Osteocyte (in vitro differentiated cells): ENCODE results near the gene SFMBT1. TPM values are rescaled to one million over a fixed set of nuclear protein-coding genes. Genes with fewer than 3 reads are reported as not detected.

Source experiments
- DNase-seq: peaks from one replicate; pipeline ENCODE4 v3.0.0; 2021; ENCODE audit warnings: mixed read lengths; ENCODE audit not compliant: unreplicated experiment; ENCODE audit errors: extremely low spot score
- H3K27ac Mint-ChIP-seq: one replicate; pipeline ENCODE4 v1.8.0; 2021; ENCODE audit warnings: mild to moderate bottlenecking, mixed read lengths; ENCODE audit not compliant: unreplicated experiment
- H3K27me3 Mint-ChIP-seq: one replicate; pipeline ENCODE4 v1.8.0; 2021; ENCODE audit warnings: mixed read lengths; ENCODE audit not compliant: unreplicated experiment
- H3K36me3 Mint-ChIP-seq: one replicate; pipeline ENCODE4 v1.8.0; 2021; ENCODE audit warnings: mixed read lengths; ENCODE audit not compliant: unreplicated experiment
- H3K4me1 Mint-ChIP-seq: one replicate; pipeline ENCODE4 v1.8.0; 2021; ENCODE audit warnings: mixed read lengths; ENCODE audit not compliant: unreplicated experiment
- H3K4me3 Mint-ChIP-seq: one replicate; pipeline ENCODE4 v1.8.0; 2021; ENCODE audit warnings: mild to moderate bottlenecking, moderate library complexity, mixed read lengths; ENCODE audit not compliant: unreplicated experiment
- H3K9me3 Mint-ChIP-seq: one replicate; pipeline ENCODE4 v1.8.0; 2021; ENCODE audit warnings: mixed read lengths; ENCODE audit not compliant: unreplicated experiment
- total RNA-seq: library from RNA; stranded (reverse); gene quantifications from 2 replicates; pipeline ENCODE4 v1.2.1, GENCODE V29; 2021
- TF ChIP-seq, protein P1 (sequence below): fragments of 200-600 bp; sonication (generic); IDR thresholded peaks from 2 replicates; pipeline ENCODE4 v1.5.0; 2021; ENCODE audit warnings: antibody characterized with exemption, mild to moderate bottlenecking, moderate library complexity

Gene SFMBT1
- total RNA-seq, 1 donor from 2014 or later: 8.0 TPM

DNA sequence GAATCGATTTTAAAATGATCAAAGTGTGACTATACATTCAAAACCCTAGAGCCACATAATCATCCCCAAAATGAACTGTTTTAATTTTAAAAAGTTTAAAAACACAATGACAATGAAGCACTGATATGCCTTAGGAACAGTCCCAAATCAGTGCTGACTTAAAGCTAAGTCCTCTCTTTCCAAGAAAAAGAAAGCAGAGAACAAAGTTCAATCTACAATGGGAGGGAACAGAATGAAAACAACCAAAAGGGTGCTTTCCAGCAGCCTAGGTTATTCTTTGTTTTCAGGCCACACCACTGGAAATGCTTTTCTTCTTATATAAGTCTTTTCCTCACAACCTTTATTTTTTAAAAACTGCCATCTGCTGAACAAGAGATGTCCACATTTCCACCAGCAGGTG lies 141.3 kb downstream of the SFMBT1 start:
- Mint-ChIP-seq H3K4me3 (no peak overlapping the region), H3K27me3 (no peaks in the 10 kb centered on the region), H3K4me1 (no peaks in the 10 kb centered on the region), H3K9me3 (no peaks in the 10 kb centered on the region), H3K27ac (no peak overlapping the region), H3K36me3 (peaks cover 7% of the 10 kb centered on the region)
- TF ChIP-seq, protein P1, sequence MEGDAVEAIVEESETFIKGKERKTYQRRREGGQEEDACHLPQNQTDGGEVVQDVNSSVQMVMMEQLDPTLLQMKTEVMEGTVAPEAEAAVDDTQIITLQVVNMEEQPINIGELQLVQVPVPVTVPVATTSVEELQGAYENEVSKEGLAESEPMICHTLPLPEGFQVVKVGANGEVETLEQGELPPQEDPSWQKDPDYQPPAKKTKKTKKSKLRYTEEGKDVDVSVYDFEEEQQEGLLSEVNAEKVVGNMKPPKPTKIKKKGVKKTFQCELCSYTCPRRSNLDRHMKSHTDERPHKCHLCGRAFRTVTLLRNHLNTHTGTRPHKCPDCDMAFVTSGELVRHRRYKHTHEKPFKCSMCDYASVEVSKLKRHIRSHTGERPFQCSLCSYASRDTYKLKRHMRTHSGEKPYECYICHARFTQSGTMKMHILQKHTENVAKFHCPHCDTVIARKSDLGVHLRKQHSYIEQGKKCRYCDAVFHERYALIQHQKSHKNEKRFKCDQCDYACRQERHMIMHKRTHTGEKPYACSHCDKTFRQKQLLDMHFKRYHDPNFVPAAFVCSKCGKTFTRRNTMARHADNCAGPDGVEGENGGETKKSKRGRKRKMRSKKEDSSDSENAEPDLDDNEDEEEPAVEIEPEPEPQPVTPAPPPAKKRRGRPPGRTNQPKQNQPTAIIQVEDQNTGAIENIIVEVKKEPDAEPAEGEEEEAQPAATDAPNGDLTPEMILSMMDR: no peak
- DNase-seq: no peak

DNA sequence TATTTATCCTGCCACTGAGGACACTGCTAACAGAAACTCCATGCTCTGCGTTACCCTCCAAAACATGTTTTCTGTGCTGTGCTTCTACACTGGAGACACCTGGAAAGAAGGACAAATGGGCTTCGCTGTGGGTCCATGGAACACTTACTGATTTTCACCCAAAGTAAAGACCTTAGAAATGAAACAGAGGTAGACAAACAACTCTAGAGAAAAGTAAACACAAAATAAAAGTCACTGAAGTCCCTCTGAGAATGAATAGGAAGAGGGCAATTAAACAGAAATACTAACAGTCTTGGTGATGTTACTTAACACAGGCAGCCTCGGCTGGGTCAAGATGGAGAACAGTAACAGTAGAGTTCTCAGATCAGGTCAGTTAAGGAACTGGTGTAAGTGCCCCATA lies 141.9 kb downstream of the SFMBT1 start:
- H3K9me3 Mint-ChIP-seq: no peaks in the 10 kb centered on the region
- H3K4me1 Mint-ChIP-seq: no peaks in the 10 kb centered on the region
- no peak overlapping the region for H3K27ac Mint-ChIP-seq
- H3K36me3 Mint-ChIP-seq: peaks cover 7% of the 10 kb centered on the region
- TF ChIP-seq, protein P1: no peak
- no peak for DNase-seq
- no peak overlapping the region for H3K4me3 Mint-ChIP-seq
- H3K27me3 Mint-ChIP-seq: no peaks in the 10 kb centered on the region

DNA sequence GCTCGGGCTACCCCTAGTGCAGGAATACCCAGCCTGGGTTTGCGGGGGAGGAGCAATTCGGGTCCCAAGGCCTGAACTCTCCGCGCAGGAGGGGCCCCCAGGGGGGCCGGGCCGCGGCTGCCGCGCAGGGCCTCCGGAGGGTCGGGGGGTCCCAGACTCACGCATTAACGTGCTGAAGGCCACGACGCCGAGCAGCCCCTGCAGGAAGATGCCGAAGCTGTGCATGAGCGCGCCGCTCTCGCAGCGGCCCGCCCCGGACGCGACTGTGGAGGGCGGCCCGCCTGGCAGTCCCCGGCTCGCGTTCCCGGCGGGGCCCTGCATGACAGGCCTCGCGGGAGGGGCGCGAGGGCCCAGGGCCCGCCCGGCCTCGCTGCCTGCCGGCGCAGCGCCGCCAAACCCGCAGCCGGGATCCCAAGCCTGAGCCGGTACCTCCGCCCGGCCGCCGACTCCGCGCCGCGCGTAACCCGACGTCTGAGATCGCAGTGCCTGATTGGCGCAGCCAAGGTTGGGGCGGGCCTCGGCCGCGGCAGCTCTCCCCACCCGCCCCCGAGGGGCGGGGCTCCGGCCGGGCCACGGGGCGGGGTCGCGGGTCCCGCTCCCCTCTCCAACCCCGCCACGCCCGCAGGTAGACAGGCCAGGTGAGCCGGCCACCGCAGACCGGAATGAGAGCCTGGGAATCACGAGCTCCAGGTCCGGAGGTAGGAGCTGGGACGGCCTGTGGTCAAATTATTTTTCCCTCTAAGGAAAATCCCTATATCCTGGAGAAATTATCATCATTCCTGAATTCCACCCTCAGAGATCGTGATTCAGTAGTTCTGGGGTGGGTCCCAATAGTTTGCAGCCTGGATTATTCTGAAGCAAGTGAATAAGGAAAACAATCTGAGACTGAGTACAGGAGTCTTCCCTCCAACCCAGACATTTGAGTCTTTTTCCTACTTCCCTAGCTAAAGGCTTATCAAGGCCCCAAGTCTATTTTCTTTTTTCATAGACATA lies 148.4 kb downstream of the SFMBT1 start, which contains the start of gene STIMATE:
STIMATE (minus strand) TSS at position 419 of the 993 bp plus-strand sequence; CDS start at position 321, 98 bp downstream.
- H3K27ac Mint-ChIP-seq: peak within 1 kb of the TSS; percentile 53
- H3K27me3 Mint-ChIP-seq: no peaks in the 10 kb centered on the region
- no peaks in the 10 kb centered on the region for H3K9me3 Mint-ChIP-seq
- DNase-seq: peak; percentile 94
- peak within 1 kb of the TSS; percentile 90 for H3K4me3 Mint-ChIP-seq
- H3K4me1 Mint-ChIP-seq: peaks cover 22% of the 10 kb centered on the region
- TF ChIP-seq, protein P1: no peak
- peaks cover 7% of the 10 kb centered on the region for H3K36me3 Mint-ChIP-seq

DNA sequence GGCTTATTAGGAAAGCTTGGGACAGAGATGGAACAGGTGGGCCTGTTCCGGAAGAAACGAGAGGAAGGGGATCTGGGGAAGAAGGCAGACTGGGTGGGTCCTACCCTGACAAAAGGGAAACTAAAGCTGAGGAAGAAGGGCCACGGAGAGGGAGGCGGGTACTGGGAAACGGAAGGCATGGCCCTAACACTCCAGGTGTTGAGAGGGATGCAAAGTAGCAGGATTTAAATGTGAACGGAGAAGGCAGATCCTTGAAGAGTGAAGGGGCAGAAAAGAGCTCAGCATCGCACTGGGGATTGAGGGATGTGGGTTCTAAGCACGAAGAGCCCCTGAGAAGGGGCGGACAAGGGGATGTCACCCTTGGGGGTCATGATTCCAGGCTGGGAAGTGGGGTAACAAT lies 149.3 kb downstream of the SFMBT1 start:
- TF ChIP-seq, protein P1: no peak
- H3K9me3 Mint-ChIP-seq: no peaks in the 10 kb centered on the region
- H3K27me3 Mint-ChIP-seq: no peaks in the 10 kb centered on the region
- peak overlapping the region; percentile 53 for H3K27ac Mint-ChIP-seq
- peaks cover 30% of the 10 kb centered on the region for H3K4me1 Mint-ChIP-seq
- no peak for DNase-seq
- peak overlapping the region; percentile 90 for H3K4me3 Mint-ChIP-seq
- peaks cover 7% of the 10 kb centered on the region for H3K36me3 Mint-ChIP-seq

DNA sequence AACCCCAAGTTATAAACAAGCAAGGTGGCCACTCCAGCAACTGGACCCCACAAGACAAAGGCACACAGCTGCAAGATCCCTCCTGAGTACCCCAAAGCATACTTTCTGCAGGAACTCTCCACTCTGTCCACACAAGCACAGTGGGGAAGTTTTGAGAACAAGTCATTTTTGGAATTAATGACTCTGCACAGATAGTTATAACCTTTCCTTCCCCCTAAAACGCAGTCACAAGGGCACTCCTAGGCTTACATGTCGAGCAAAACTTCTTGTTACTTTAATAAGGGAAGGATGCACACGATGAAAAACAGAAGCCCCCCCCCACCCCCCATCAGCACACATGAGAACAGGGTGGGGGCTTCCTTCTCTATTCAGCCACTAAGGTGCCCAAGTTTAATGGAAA lies 149.7 kb downstream of the SFMBT1 start:
- no peak overlapping the region for H3K27ac Mint-ChIP-seq
- no peaks in the 10 kb centered on the region for H3K27me3 Mint-ChIP-seq
- H3K4me3 Mint-ChIP-seq: peak overlapping the region; percentile 90
- peaks cover 7% of the 10 kb centered on the region for H3K36me3 Mint-ChIP-seq
- no peaks in the 10 kb centered on the region for H3K9me3 Mint-ChIP-seq
- DNase-seq: no peak
- peaks cover 35% of the 10 kb centered on the region for H3K4me1 Mint-ChIP-seq
- TF ChIP-seq, protein P1: no peak
